SK-N-SH (cell line): Measurements from ENCODE around the gene CEP44. TPM values are rescaled to one million over a fixed set of nuclear protein-coding genes. Genes with fewer than 3 reads are reported as not detected.
A peak's percentile ranks its signal among the peaks of the same experiment; 100 is the strongest.

Experiments used
- CTCF ChIA-PET: fragments of 300-600, 350-600 bp; formaldehyde crosslinking; extraction: SDS; loops from one replicate; lab custom pipeline; 2021; lab: Yijun Ruan, JAX
- POLR2A ChIA-PET: fragments of 350-600 bp; sonication (Branson Sonifier 250); formaldehyde crosslinking; extraction: SDS; loops from one replicate; lab custom pipeline; 2020; ENCODE audit warnings: antibody characterized with exemption, inconsistent platforms; lab: Yijun Ruan, JAX
- DNase-seq: peaks from one replicate; pipeline ENCODE4 v3.0.0; 2012
- H2AFZ ChIP-seq: fragments of 200-600 bp; sonication (generic); 2 replicates; pipeline ENCODE4 v1.8.1; 2016; ENCODE audit warnings: antibody characterized with exemption, mild to moderate bottlenecking, low read depth
- H3F3A ChIP-seq: fragments of 200-600 bp; sonication (generic); replicated peaks from 2 replicates; pipeline ENCODE3; 2016; ENCODE audit warnings: antibody characterized with exemption, mild to moderate bottlenecking; ENCODE audit not compliant: insufficient read depth
- H3K27ac ChIP-seq, 2 experiments: fragments of 200-500 bp in 1 of 2; fragments of 200-600 bp in 1 of 2; sonication (Bioruptor generic) in 1 of 2; sonication (generic), shearing (Covaris generic) in 1 of 2; 2 replicates each; pipeline versions ENCODE4 v1.5.1 to v1.6.1; 2014 to 2016; ENCODE audit warnings: low read depth in 2 of 2, inconsistent platforms in 1 of 2, low read length in 1 of 2, mild to moderate bottlenecking in 1 of 2, mixed read lengths in 1 of 2
- H3K27me3 ChIP-seq: fragments of 200-600 bp; sonication (generic), shearing (Covaris generic); 2 replicates; pipeline ENCODE4 v1.6.1; 2016; ENCODE audit warnings: mixed run types; ENCODE audit not compliant: insufficient read depth
- H3K36me3 ChIP-seq, 2 experiments: fragments of 200-500 bp in 1 of 2; fragments of 200-600 bp in 1 of 2; sonication (Bioruptor generic) in 1 of 2; sonication (generic) in 1 of 2; replicated peaks in 1 of 2; 2 replicates each; pipeline versions ENCODE3 to v1.5.1; 2014 to 2016; ENCODE audit warnings: low read length in 1 of 2, mild to moderate bottlenecking in 1 of 2; ENCODE audit not compliant: insufficient read depth in 2 of 2, control insufficient read depth in 1 of 2
- H3K4me1 ChIP-seq, 2 experiments: fragments of 200-500 bp in 1 of 2; fragments of 200-600 bp in 1 of 2; sonication (Bioruptor generic) in 1 of 2; sonication (generic), shearing (Covaris generic) in 1 of 2; 2 replicates each; pipeline versions ENCODE4 v1.5.1 to v1.6.1; 2014 to 2016; ENCODE audit warnings: low read depth in 1 of 2, low read length in 1 of 2, mixed run types in 1 of 2; ENCODE audit not compliant: insufficient read depth in 2 of 2, control insufficient read depth in 1 of 2
- H3K4me2 ChIP-seq: fragments of 200-600 bp; sonication (generic), shearing (Covaris generic); 2 replicates; pipeline ENCODE4 v1.6.1; 2017; ENCODE audit warnings: mixed run types
- H3K4me3 ChIP-seq, 2 experiments: fragments of 200-500 bp in 1 of 2; fragments of 200-600 bp in 1 of 2; sonication (Bioruptor generic) in 1 of 2; sonication (generic), shearing (Covaris generic) in 1 of 2; 2 replicates each; pipeline versions ENCODE4 v1.5.1 to v1.8.1; 2014 to 2016; ENCODE audit warnings: low read depth in 2 of 2, inconsistent platforms in 1 of 2, low read length in 1 of 2, mild to moderate bottlenecking in 1 of 2, mixed read lengths in 1 of 2, moderate library complexity in 1 of 2
- H3K79me2 ChIP-seq: fragments of 200-600 bp; sonication (generic); 2 replicates; pipeline ENCODE4 v1.8.1; 2017; ENCODE audit warnings: mild to moderate bottlenecking; ENCODE audit not compliant: insufficient read depth
- H3K9ac ChIP-seq: fragments of 200-600 bp; sonication (generic); 2 replicates; pipeline ENCODE4 v1.6.1; 2017; ENCODE audit warnings: mixed run types
- H3K9me2 ChIP-seq: fragments of 200-600 bp; sonication (generic); 2 replicates; pipeline ENCODE4 v1.6.1; 2017; ENCODE audit warnings: mixed run types
- H3K9me3 ChIP-seq: fragments of 200-600 bp; sonication (generic); 2 replicates; pipeline ENCODE4 v1.6.1; 2017; ENCODE audit warnings: mixed run types, mild to moderate bottlenecking, moderate library complexity
- H4K20me1 ChIP-seq: fragments of 200-600 bp; sonication (generic); 2 replicates; pipeline ENCODE4 v1.6.1; 2017; ENCODE audit warnings: mild to moderate bottlenecking, mixed run types; ENCODE audit not compliant: insufficient read depth
- FOXM1 ChIP-seq: IDR thresholded peaks from 2 replicates; pipeline ENCODE4 v1.4.0; 2012; ENCODE audit warnings: low read depth, mild to moderate bottlenecking
- GABPA ChIP-seq: IDR thresholded peaks from 2 replicates; pipeline ENCODE4 v1.4.0; 2012; ENCODE audit warnings: low read depth, mild to moderate bottlenecking
- GATA2 ChIP-seq: sonication (generic); formaldehyde crosslinking; IDR thresholded peaks from 2 replicates; pipeline ENCODE4 v1.5.0; 2020; ENCODE audit warnings: mild to moderate bottlenecking, missing genetic modification reagents
- IRF3 ChIP-seq: fragments of 150-350 bp; IDR thresholded peaks from 2 replicates; pipeline ENCODE4 v1.6.1; 2016; ENCODE audit warnings: mild to moderate bottlenecking, low read depth, low read length
- MEF2A ChIP-seq: IDR thresholded peaks from 2 replicates; pipeline ENCODE4 v1.4.0; 2012; ENCODE audit warnings: low read depth, borderline replicate concordance
- MXI1 ChIP-seq: IDR thresholded peaks from 2 replicates; pipeline ENCODE4 v1.6.1; 2012; ENCODE audit warnings: mild to moderate bottlenecking, low read depth, low read length, improper control_type of control experiment
- NFIC ChIP-seq: IDR thresholded peaks from 2 replicates; pipeline ENCODE4 v1.4.0; 2012; ENCODE audit warnings: borderline replicate concordance
- RCOR1 ChIP-seq: fragments of 150-350 bp; IDR thresholded peaks from 2 replicates; pipeline ENCODE4 v1.6.1; 2017; ENCODE audit warnings: antibody characterized with exemption, low read length
- TEAD4 ChIP-seq: IDR thresholded peaks from 2 replicates; pipeline ENCODE4 v1.4.0; 2012; ENCODE audit warnings: mild to moderate bottlenecking, borderline replicate concordance; ENCODE audit not compliant: insufficient read depth
- USF1 ChIP-seq: IDR thresholded peaks from 2 replicates; pipeline ENCODE4 v1.4.0; 2012; ENCODE audit warnings: low read depth, borderline replicate concordance
- USF2 ChIP-seq: fragments of 150-350 bp; IDR thresholded peaks from 2 replicates; pipeline ENCODE4 v1.6.1; 2017; ENCODE audit warnings: antibody characterized with exemption, low read length, low read depth, borderline replicate concordance
- WGBS: methylation state at CpG from one replicate; pipeline ENCODE4 v1.1.6; 2017; ENCODE audit warnings: low lambda C conversion rate; 5-methylcytosine and 5-hydroxymethylcytosine counted together
- polyA plus RNA-seq, 3 experiments: library from polyadenylated mRNA; depleted of rRNA; stranded (reverse); fragments of >200 nt; gene quantifications; 2 replicates each; pipeline ENCODE4 v1.2.3, GENCODE V29; 2012

CEP44 gene
- polyA plus RNA-seq, 1 of the 3 experiments (the other 2 are of a cell fraction), result 3.8 TPM

- no peak for TF ChIP-seq TEAD4
- no peak for TF ChIP-seq RCOR1
- TF ChIP-seq GABPA, result no peak
- TF ChIP-seq USF1, result no peak
- TF ChIP-seq, all 33 proteins: peak for 0
These were observed 8.6 kb upstream of the CEP44 start (continued) for GRCh38 chr4:174275101-174275500.

DNA sequence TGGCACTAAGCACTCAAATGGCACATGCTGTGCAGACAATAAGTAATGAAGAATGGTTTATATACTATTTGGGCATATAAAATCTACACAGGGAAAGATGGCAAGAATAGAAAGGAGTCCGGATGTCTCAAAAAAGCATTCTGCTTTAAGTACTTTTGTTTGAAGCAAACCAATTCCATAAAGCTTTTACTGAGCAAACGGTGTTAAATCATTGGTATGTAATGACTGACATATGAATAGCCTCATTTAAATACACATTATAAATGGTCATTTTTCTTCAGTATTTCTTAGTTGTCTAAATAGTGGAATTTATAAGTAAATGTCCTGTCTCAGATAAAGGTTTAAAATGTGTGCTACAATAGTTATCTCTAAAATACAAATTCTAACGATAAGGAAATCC lies 6.3 kb upstream of the CEP44 start:
- Histone ChIP-seq H2AFZ (no peak overlapping the region), H4K20me1 (no peaks in the 10 kb centered on the region), H3K79me2 (peaks cover 92% of the 10 kb centered on the region), H3K27ac (peak overlapping the region in 1 of 2 experiments; percentile 58; a peak in 2 of 4 replicates), H3K4me1 (peaks cover 0 to 7% of the 10 kb centered on the region in 2 experiments; a peak in 2 of 4 replicates), H3K9ac (no peak overlapping the region), H3K9me3 (peaks cover 10% of the 10 kb centered on the region; the same call in 1 of the 2 replicates), H3K4me3 (no peak overlapping the region), H3K27me3 (no peaks in the 10 kb centered on the region), H3K36me3 (peaks cover 2 to 18% of the 10 kb centered on the region in 2 experiments), H3K9me2 (no peaks in the 10 kb centered on the region), H3F3A (no peaks in the 10 kb centered on the region), H3K4me2 (no peak overlapping the region)
- no peak for DNase-seq
- WGBS, result 70% methylated on average over 3 of the region's 3 CpGs
- CTCF ChIA-PET, result interaction anchor here (0.9 to 1.5 kb wide), 3 partner anchors 10 to 892 kb away, joined by 3 to 6 read pairs (median 3); no protein-coding TSS in a partner anchor
- TF ChIP-seq MXI1, result no peak
- TF ChIP-seq USF2, result no peak
- TF ChIP-seq FOXM1, result no peak
- TF ChIP-seq MEF2A, result no peak
- POLR2A ChIA-PET, result no interaction called here

GRCh38 chr4:174278467-174278866 lies 5.2 kb upstream of the CEP44 start:
- H3K79me2 ChIP-seq, result peaks cover 92% of the 10 kb centered on the region
- H2AFZ ChIP-seq, result no peak overlapping the region
- no peak overlapping the region for H3K9ac ChIP-seq
- peaks cover 2 to 18% of the 10 kb centered on the region in 2 experiments for H3K36me3 ChIP-seq
- DNase-seq, result no peak
- CTCF ChIA-PET, result interaction anchor here (1.5 kb wide), 1 partner anchor 209 kb away, joined by 3 read pairs; no protein-coding TSS in a partner anchor
- TF ChIP-seq GATA2 (CRISPR knock-in tag) (no peak), IRF3 (no peak), NFIC (no peak), MXI1 (no peak)
- H3K9me2 ChIP-seq, result no peaks in the 10 kb centered on the region
- H3K4me3 ChIP-seq, result no peak overlapping the region
- peaks cover 10% of the 10 kb centered on the region; the same call in 1 of the 2 replicates for H3K9me3 ChIP-seq
- POLR2A ChIA-PET, result no interaction called here
- peaks cover 0 to 7% of the 10 kb centered on the region in 2 experiments; a peak in 2 of 4 replicates for H3K4me1 ChIP-seq
- no peaks in the 10 kb centered on the region for H3K27me3 ChIP-seq
- H3F3A ChIP-seq, result no peaks in the 10 kb centered on the region
- no peak overlapping the region for H3K4me2 ChIP-seq
- no peak overlapping the region; a peak in 1 of 4 replicates for H3K27ac ChIP-seq
- H4K20me1 ChIP-seq, result no peaks in the 10 kb centered on the region
